Neural crest cell (in vitro differentiated cells): ENCODE data around the gene MROH9. TPM values are rescaled to one million over a fixed set of nuclear protein-coding genes. Genes with fewer than 3 reads are reported as not detected.
"Not testable (repeated sequence)": the region's sequence is repeated elsewhere in the genome, so short reads cannot be mapped to it uniquely, and the experiment has no call there.

Experiments used
- DNase-seq: peaks from one replicate; pipeline ENCODE4 v3.0.0; 2021; ENCODE audit warnings: low read depth, mixed read lengths, low spot score
- H3K27ac Mint-ChIP-seq: one replicate; pipeline ENCODE4 v1.8.0; 2021; ENCODE audit warnings: mild to moderate bottlenecking, mixed read lengths; ENCODE audit not compliant: unreplicated experiment
- H3K27me3 Mint-ChIP-seq: 2 replicates; pipeline ENCODE4 v1.8.0; 2021; ENCODE audit warnings: low read depth, mild to moderate bottlenecking, mixed read lengths
- H3K36me3 Mint-ChIP-seq: 2 replicates; pipeline ENCODE4 v1.8.0; 2021; ENCODE audit warnings: low read depth, mild to moderate bottlenecking, mixed read lengths
- H3K4me1 Mint-ChIP-seq: 2 replicates; pipeline ENCODE4 v1.8.0; 2021; ENCODE audit warnings: mixed read lengths
- H3K4me3 Mint-ChIP-seq: one replicate; pipeline ENCODE4 v1.8.0; 2021; ENCODE audit warnings: mild to moderate bottlenecking, mixed read lengths
- H3K9me3 Mint-ChIP-seq: 2 replicates; pipeline ENCODE4 v1.8.0; 2021; ENCODE audit warnings: mixed read lengths
- total RNA-seq: library from RNA; stranded (reverse); gene quantifications from 2 replicates; pipeline ENCODE4 v1.2.1, GENCODE V29; 2021
- TF ChIP-seq, protein P1 (sequence below): fragments of 200-600 bp; sonication (generic); conservative IDR thresholded peaks from 2 replicates; pipeline ENCODE4 v1.5.0; 2021; ENCODE audit warnings: antibody characterized with exemption, mild to moderate bottlenecking

Gene MROH9
- total RNA-seq, 1 donor from 2014 or later, result not detected

DNA sequence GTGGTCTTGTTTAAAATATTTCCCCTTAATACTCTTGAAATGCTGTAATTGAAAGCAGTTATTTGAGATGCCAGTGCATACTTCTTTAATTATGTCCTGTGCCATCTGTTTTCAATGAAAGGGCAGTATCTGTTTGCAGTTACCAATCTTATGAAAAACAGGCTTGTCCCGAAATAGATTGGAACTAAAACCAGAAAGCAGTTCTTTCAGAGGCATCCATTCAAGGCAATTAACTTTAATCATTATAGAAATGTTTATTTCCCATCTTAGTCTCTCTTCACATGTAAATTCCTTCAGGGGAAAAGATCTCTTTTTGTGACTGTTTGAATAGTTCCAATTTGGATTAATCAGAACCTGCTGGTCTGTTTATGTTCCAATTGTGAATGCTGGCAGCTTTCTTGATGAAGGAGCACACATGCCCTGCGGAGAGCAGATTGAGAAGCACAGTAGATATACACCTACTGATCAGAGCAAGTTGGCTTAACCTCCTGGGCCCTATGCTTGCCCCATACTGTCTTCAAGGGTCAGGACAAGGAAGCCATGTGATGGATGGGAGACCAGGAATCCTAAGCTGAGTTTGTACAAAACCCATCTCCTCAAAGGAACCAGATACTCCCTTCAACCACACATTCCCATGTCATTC is 41.6 kb upstream of the MROH9 start:
- TF ChIP-seq, protein P1, sequence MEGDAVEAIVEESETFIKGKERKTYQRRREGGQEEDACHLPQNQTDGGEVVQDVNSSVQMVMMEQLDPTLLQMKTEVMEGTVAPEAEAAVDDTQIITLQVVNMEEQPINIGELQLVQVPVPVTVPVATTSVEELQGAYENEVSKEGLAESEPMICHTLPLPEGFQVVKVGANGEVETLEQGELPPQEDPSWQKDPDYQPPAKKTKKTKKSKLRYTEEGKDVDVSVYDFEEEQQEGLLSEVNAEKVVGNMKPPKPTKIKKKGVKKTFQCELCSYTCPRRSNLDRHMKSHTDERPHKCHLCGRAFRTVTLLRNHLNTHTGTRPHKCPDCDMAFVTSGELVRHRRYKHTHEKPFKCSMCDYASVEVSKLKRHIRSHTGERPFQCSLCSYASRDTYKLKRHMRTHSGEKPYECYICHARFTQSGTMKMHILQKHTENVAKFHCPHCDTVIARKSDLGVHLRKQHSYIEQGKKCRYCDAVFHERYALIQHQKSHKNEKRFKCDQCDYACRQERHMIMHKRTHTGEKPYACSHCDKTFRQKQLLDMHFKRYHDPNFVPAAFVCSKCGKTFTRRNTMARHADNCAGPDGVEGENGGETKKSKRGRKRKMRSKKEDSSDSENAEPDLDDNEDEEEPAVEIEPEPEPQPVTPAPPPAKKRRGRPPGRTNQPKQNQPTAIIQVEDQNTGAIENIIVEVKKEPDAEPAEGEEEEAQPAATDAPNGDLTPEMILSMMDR, result no peak
- Mint-ChIP-seq H3K27ac (no peak overlapping the region), H3K9me3 (no peaks in the 10 kb centered on the region), H3K4me3 (no peak overlapping the region), H3K27me3 (peaks cover 3% of the 10 kb centered on the region), H3K4me1 (no peaks in the 10 kb centered on the region), H3K36me3 (no peaks in the 10 kb centered on the region)
- DNase-seq, result no peak

GRCh38 chr1:170903961-170904360 is 31.4 kb upstream of the MROH9 start:
- Mint-ChIP-seq H3K27me3 (no peaks in the 10 kb centered on the region), H3K4me3 (no peak overlapping the region), H3K36me3 (no peaks in the 10 kb centered on the region), H3K4me1 (no peaks in the 10 kb centered on the region), H3K27ac (no peak overlapping the region), H3K9me3 (peaks cover 2% of the 10 kb centered on the region)
- TF ChIP-seq, protein P1, result no peak
- no peak for DNase-seq

- no peaks in the 10 kb centered on the region for H3K9me3 Mint-ChIP-seq
- no peaks in the 10 kb centered on the region for H3K4me1 Mint-ChIP-seq
- no peaks in the 10 kb centered on the region for H3K27me3 Mint-ChIP-seq
- H3K4me3 Mint-ChIP-seq, result no peak overlapping the region
- no peak for DNase-seq
- no peak overlapping the region for H3K27ac Mint-ChIP-seq
- H3K36me3 Mint-ChIP-seq, result no peaks in the 10 kb centered on the region
- TF ChIP-seq, protein P1, result no peak
These were observed 26.4 kb upstream of the MROH9 start for GRCh38 chr1:170908942-170909341.

GRCh38 chr1:170910273-170910672 is 25.1 kb upstream of the MROH9 start:
- Mint-ChIP-seq H3K4me3 (no peak overlapping the region), H3K27ac (no peak overlapping the region), H3K27me3 (no peaks in the 10 kb centered on the region), H3K4me1 (no peaks in the 10 kb centered on the region), H3K36me3 (no peaks in the 10 kb centered on the region), H3K9me3 (peaks cover 3% of the 10 kb centered on the region)
- DNase-seq, result no peak
- TF ChIP-seq, protein P1, result no peak

DNA sequence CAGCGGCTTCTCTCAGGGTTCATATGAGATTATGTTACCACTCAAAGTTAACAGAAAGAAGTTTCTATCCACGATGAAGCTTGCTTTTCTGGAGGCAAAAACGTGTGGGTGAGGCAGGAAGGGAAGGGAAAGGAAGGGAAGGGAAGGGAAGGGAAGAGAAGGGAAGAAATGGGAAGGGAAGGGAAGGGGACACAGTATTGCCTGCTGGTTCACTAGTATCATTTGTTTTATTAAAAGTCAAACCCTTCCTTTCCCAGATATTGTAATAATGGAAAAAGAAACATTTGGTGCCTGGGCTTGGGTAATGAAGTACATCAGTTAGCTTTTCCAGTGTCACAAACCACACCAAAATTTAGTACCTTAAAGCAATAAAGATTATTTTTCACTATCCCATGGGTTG is 18.0 kb upstream of the MROH9 start:
- no peak for DNase-seq
- H3K27me3 Mint-ChIP-seq, result no peaks in the 10 kb centered on the region
- peaks cover 20% of the 10 kb centered on the region for H3K9me3 Mint-ChIP-seq
- peaks cover 11% of the 10 kb centered on the region for H3K36me3 Mint-ChIP-seq
- H3K4me3 Mint-ChIP-seq, result no peak overlapping the region
- no peaks in the 10 kb centered on the region for H3K4me1 Mint-ChIP-seq
- TF ChIP-seq, protein P1, result no peak
- H3K27ac Mint-ChIP-seq, result no peak overlapping the region

DNA sequence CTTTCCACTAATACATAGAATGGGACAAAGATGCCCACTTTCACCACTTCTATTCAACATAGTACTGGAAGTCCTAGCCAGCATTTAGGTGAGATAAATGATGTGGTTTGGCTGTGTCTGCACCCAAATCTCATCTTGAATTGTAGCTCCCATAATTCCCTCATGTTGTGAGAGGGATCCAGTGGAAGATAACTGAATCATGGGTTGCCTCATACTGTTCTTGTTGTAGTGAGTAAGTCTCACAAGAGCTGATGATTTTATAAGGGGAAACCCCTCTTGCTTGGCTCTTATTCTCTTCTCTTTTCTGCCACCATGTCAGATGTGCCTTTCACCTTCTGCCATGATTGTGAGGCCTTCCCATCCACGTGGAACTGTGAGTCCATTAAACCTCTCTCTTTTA is 10.7 kb upstream of the MROH9 start:
- H3K9me3 Mint-ChIP-seq, result peaks cover 13% of the 10 kb centered on the region
- not testable (repeated sequence) for H3K27ac Mint-ChIP-seq, H3K4me3 Mint-ChIP-seq, H3K4me1 Mint-ChIP-seq, H3K36me3 Mint-ChIP-seq, DNase-seq, H3K27me3 Mint-ChIP-seq
